Activated naive CD4-positive, alpha-beta T cell (primary cell): ENCODE measurements around the gene SPINK14.

Source experiments
- DNase-seq, 4 experiments: peaks; one replicate each; lab custom pipeline; 2025; lab: John Stamatoyannopoulos, UW

SPINK14 gene

GRCh38 chr5:148168246-148168645 lies at the start of gene SPINK14:
Gene SPINK14, plus strand, starts transcription at chr5:148168546. Its CDS starts 1,187 bp downstream, at chr5:148169733.
- DNase-seq, result no peak

DNA sequence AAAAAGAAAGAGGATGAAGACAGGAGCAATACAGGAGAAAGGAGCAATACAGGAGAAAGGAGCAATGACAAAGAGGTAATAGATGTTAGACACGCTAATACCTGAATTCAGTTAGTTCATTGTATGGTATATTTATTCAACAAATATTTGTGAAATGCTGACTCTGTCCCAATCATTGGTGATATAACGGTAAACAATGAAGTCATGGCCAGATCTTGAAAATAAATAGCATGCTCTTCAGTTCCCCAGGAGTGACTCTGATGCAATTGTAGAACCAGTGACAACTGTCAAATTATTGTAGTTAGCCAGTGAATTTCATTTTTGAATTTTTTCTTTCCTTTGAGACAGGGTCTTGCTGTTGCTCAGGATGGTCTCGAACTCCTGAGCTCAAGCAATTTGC lies 48.0 kb upstream of the SPINK14 start:
- no peak for DNase-seq

- DNase-seq, result no peak
Observed at GRCh38 chr5:148125641-148126040, 42.7 kb upstream of the SPINK14 start.

DNA sequence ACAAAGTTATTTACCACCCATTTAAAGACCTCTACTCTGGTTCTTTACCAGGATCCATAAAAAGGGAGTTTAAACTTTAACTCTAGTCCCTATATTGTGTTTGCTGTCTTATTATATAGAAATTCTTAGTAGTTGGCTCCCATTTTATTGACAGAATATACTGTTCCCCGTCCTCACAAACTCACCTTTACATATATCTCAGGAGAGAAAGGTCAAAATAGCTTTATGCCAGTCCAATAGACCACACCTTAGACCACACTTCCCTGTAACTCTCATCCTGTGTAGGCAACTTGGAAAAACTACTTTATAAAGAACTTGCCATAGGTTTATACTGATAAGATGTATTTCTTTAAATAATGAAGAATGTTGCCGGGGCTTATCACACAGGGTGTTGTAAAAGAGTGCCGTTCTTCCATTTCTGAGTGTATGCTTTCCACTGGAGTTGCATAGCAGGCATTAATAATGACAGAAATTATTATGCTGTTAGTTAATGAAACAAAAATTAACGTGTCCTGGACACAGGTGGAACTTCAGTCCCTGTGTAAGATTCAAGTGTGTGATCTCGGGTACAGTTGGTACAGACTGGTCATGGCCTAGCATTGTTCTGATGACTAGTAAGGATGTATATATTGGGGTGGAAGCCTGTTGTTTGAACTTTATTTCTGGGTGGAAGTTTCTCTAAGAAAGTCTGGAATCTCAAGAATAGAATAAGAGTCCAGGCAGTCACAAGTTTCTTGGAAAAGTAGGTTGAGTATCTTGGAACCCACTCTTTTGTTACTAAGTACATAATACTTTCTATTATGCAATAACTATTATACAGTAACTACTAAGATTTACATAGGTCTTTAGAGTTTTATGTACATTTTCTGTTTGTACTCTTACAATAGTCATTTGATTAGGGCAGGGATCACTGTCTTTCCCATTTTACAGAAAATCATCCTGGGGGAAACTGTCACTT lies 33.0 kb upstream of the SPINK14 start:
- no peak for DNase-seq

DNA sequence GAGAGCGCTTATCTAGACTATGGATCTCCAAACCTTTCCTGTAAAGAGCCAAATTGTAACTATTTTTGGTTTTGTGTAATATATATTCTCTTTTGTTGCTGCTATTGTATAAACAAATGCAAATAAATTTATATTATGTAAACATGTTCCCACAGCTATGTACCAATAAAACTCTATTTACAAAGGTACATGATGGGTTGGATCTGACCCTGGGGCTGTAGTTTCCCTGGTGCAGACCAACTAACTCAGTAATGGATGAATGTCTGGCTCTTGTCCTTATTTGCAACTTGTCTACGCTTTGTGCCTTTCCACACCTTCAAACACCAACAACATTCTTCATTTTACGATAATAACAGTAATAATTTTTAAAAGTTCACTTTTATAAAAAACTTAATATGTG lies 27.5 kb upstream of the SPINK14 start:
- no peak for DNase-seq

GRCh38 chr5:148141645-148142044 lies 26.7 kb upstream of the SPINK14 start:
- no peak for DNase-seq

DNA sequence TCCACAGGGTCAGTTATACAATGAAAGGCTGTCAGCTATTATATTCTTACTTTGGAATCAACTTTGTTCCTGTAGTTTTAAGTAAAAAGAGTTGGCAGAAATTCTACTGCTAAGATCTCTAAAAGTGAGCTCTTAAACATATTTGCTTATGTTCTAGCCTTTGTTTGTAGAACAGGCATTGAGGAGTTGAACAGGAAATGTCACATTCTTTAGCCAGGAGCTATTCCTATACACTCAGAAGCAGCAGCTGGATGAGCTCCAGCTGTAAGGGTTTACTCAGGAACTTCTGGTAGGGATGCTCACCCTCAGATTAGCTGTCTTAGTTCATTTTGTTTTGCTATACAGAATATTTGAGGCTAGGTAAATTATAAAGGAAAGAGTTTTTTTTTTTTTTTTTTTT lies 22.4 kb upstream of the SPINK14 start:
- DNase-seq, result no peak

DNA sequence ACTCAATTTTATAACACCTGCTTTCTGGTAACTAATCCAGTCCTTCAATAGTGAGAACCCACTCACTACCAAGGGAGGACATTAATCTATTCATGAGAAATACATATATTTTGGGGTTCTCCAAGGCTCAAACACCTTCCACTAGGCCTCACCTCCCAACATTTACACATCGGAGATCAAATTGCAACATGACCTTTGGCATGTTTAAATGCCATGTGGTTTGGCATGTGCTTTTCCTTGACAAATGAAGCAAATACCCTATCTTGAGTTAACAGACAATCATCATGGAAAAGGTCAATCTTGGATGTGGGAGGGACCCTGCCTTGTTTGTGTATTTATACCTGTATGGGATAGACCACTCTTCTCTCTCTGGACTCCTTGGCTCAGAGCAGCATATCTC lies 21.9 kb upstream of the SPINK14 start:
- DNase-seq, result no peak

GRCh38 chr5:148147415-148147814 lies 20.9 kb upstream of the SPINK14 start:
- DNase-seq, result no peak

- DNase-seq, result no peak
Observed at GRCh38 chr5:148151872-148152271, 16.5 kb upstream of the SPINK14 start.

GRCh38 chr5:148152781-148153180 lies 15.6 kb upstream of the SPINK14 start:
- no peak for DNase-seq

DNA sequence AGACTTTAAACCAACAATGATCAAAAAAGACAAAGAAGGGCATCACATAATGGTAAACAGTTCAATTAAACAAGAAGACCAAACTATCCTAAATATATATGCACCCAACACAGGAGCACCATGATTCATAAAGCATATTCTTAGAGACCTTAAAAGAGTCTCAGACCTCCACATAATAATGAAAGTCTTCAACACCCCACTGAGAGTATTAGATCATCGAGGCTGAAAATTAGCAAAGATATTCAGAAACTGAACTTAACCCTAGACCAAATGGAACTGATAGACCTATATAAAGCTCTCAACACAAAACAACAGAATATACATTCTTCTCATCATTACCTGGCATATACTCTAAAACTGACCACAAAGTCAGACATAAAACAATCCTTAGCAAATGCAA lies 11.7 kb upstream of the SPINK14 start:
- no peak for DNase-seq

GRCh38 chr5:148162038-148162437 lies 6.3 kb upstream of the SPINK14 start:
- DNase-seq, result no peak

GRCh38 chr5:148163345-148163744 lies 5.0 kb upstream of the SPINK14 start:
- DNase-seq, result no peak

- no peak for DNase-seq
Observed at GRCh38 chr5:148166550-148167283, 1.6 kb upstream of the SPINK14 start.

- DNase-seq, result no peak
Observed at GRCh38 chr5:148172377-148172776, 4.0 kb downstream of the SPINK14 start.

DNA sequence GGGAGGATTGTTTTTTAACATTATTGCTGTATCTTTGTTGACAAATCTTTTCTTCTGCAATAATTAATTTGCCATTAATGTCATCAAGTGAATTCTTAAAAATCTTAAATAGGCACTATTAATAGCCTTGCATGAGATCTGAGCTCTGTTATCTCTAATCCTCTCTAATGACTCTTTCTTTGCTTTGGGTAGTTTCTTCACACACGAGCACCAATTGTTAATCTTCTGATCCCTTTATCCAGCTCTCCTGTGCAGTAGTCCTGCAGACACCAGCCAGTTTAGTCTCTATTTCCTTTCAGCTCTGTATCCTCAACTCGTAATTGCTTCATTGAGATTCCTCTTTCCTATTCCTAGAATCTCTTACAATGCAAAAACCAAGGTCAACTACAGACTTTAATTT lies 8.1 kb downstream of the SPINK14 start:
- no peak for DNase-seq

DNA sequence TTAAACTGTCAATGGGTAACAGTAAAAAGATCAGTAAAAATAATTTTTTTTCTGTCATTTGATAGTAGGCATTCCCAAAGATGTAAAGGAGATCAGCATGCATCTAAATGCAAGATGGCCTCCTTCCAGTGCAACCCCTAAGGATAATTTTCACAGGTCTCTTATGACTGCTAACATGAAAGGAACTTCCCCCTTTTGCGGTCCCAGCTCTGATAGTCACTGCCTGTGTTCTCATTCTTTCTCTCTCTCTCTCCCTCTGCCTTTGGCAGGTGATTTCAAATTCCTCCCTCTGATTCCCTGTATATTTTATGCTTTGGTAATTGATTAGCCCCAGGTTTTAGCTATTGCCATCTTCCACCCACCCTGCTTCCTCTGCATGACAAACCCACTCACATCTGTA lies 8.9 kb downstream of the SPINK14 start:
- DNase-seq, result no peak

DNA sequence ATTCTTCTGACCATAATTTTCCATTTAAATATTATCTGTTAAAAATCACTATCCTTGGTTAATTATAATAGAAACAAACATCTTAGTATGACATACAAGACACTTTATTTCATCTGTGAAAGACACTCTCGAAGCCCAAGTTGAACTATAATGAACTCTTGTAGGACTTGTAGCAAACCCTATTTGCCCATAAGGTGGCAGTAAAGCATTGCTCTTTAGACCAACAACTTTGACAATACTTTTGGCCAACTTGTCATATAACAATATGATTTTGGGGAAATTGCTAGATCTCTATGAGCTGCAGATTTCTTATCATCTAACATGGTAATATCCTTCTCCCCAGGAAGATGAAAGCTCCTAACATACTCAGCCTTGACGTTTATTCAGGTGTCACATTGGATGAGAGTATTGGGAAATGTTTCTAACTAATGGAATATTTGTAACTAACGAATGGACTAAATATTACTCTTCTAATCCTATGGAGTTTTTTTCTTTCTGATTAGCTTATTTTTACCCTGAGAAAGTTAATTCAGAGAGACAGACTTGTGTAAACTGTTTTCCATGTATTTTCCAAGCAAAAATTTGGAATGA lies 11.0 kb downstream of the SPINK14 start:
- DNase-seq, result no peak

DNA sequence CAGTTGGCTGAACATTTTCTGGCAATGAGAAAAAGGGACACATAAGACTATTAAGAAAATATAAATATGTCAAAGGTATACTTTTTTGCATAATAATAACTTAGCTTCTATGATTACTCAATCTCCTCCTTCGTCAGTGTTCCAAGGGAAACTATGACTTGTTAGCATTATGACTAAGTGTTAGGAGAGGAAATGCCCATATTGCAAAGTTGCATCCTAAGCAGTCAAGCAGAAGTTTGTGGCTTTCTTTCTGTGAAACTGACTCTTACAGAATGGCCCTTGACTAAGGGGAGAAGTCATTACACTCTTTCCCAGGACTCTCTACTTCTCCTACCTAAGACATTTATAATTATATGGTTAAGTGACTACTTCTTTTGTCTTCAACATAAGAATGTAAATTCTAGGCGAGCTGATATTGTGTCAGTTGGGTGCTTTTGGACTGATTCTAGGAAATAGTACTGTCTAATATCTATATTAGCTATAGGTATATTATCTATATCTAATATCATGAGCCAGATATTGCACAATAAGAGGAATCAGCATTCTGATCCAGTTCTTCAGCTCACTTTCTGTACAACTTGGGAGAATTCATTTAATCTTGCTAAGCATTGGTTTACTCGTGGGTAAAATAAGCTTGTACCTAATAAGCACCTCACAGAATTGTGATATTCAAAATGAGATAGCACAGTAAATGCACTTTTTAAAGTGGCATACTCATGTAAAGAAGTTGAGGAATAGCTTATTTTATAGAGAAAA lies 18.1 kb downstream of the SPINK14 start:
- DNase-seq, result no peak

DNA sequence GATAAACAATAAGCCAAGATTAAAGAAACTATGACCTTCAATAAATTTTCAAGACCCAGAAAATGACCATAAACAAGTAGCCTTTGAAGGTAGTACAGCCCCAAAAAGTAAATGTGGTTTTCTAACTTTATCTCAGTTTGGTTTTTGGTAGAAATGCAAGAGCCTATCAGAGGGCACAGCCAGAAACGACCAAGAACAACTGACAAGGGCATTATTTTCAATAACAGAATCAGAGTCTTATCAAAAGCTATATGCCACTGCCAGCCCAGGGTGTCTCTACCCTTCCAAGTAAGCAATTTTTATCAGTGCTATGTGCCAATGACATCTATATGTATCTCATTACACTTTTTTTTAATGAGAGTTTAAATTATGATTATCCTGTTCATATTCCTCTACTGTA lies 22.7 kb downstream of the SPINK14 start:
- no peak for DNase-seq

DNA sequence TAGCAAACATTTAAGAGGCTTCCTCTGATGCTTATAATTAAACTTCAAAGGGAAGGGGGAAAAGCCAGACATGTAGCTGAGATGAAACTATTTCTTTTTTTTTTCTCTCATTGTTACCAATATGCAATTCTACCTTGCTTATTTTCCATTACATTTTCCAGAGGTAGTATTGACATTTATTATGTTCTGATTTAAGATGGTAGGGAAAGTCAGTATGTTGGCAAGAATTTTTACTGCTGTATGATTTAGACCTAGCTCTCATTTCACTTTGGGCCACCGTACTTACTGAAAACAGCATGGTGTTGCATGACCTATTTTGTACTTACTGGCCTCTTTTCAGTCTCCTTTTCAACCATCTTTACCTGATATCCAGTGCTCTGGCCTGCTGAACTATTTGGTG lies 24.9 kb downstream of the SPINK14 start:
- DNase-seq, result no peak
